HUES48 (cell line): ENCODE measurements around the gene WFDC1.

ENCODE experiments used
- H3K27ac ChIP-seq: one replicate; pipeline ENCODE4 v1.7.0; 2013; ENCODE audit warnings: low read depth, low read length, inconsistent platforms
- H3K27me3 ChIP-seq: 2 replicates; pipeline ENCODE4 v1.6.1; 2013; ENCODE audit warnings: mild to moderate bottlenecking, low read length; ENCODE audit not compliant: control insufficient read depth, insufficient read depth
- H3K36me3 ChIP-seq: 2 replicates; pipeline ENCODE4 v1.6.1; 2013; ENCODE audit warnings: low read length; ENCODE audit not compliant: control insufficient read depth, insufficient read depth
- H3K4me1 ChIP-seq: 2 replicates; pipeline ENCODE4 v1.6.1; 2013; ENCODE audit warnings: mild to moderate bottlenecking, low read length; ENCODE audit not compliant: control insufficient read depth, insufficient read depth
- H3K4me3 ChIP-seq: 2 replicates; pipeline ENCODE4 v1.5.1; 2013; ENCODE audit warnings: mild to moderate bottlenecking, low read depth, low read length
- H3K9ac ChIP-seq: 2 replicates; pipeline ENCODE4 v1.6.1; 2013; ENCODE audit warnings: mild to moderate bottlenecking, low read depth, low read length, moderate library complexity
- H3K9me3 ChIP-seq: 2 replicates; pipeline ENCODE4 v1.6.1; 2013; ENCODE audit warnings: low read length; ENCODE audit not compliant: control insufficient read depth, insufficient read depth

The WFDC1 gene

DNA sequence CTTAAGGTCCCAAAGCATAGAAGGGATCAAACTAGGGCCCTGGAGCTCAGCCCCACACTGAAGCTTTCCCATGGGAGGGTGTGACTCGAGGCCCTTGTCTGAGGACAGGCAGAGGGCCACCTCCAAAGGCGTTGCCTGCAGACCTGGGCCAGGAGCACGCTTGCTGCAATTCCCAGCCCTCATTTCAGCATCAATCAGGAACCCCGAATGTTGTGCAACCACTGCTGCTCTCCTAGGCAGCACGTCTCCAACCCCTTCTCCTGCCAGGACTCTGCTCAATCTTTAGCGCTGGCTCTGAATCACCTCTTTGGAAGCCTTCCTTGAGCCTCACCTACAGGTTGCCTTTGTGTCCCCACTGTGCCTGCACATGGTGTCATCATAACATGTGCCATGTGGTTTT is 59.6 kb downstream of the WFDC1 start:
- Histone ChIP-seq H3K9me3 (no peaks in the 10 kb centered on the region), H3K27ac (no peak overlapping the region), H3K4me3 (no peak overlapping the region), H3K36me3 (no peaks in the 10 kb centered on the region), H3K4me1 (no peaks in the 10 kb centered on the region), H3K9ac (no peak overlapping the region), H3K27me3 (no peaks in the 10 kb centered on the region)

- Histone ChIP-seq H3K9ac (no peak overlapping the region), H3K9me3 (no peaks in the 10 kb centered on the region), H3K27me3 (no peaks in the 10 kb centered on the region), H3K36me3 (no peaks in the 10 kb centered on the region), H3K4me3 (no peak overlapping the region), H3K4me1 (no peaks in the 10 kb centered on the region; the same call in 1 of the 2 replicates), H3K27ac (no peak overlapping the region)
Observed at GRCh38 chr16:84355149-84355548, 60.5 kb downstream of the WFDC1 start.

- Histone ChIP-seq H3K36me3 (no peaks in the 10 kb centered on the region), H3K27ac (no peak overlapping the region), H3K4me3 (no peak overlapping the region), H3K4me1 (no peaks in the 10 kb centered on the region; the same call in 1 of the 2 replicates), H3K9me3 (no peaks in the 10 kb centered on the region), H3K9ac (no peak overlapping the region), H3K27me3 (no peaks in the 10 kb centered on the region)
Observed at GRCh38 chr16:84356176-84356575, 61.5 kb downstream of the WFDC1 start.

- H3K9ac ChIP-seq = no peak overlapping the region
- no peak overlapping the region for H3K27ac ChIP-seq
- no peaks in the 10 kb centered on the region for H3K27me3 ChIP-seq
- no peaks in the 10 kb centered on the region for H3K36me3 ChIP-seq
- H3K4me1 ChIP-seq = no peaks in the 10 kb centered on the region; the same call in 1 of the 2 replicates
- no peak overlapping the region for H3K4me3 ChIP-seq
- H3K9me3 ChIP-seq = no peaks in the 10 kb centered on the region
Observed at GRCh38 chr16:84356591-84357116, 62.0 kb downstream of the WFDC1 start.

- Histone ChIP-seq H3K9ac (no peak overlapping the region), H3K9me3 (no peaks in the 10 kb centered on the region), H3K4me3 (no peak overlapping the region), H3K36me3 (no peaks in the 10 kb centered on the region), H3K27ac (no peak overlapping the region), H3K27me3 (no peaks in the 10 kb centered on the region), H3K4me1 (peaks cover 2% of the 10 kb centered on the region; the same call in 1 of the 2 replicates)
Observed at GRCh38 chr16:84357191-84357651, 62.5 kb downstream of the WFDC1 start.

DNA sequence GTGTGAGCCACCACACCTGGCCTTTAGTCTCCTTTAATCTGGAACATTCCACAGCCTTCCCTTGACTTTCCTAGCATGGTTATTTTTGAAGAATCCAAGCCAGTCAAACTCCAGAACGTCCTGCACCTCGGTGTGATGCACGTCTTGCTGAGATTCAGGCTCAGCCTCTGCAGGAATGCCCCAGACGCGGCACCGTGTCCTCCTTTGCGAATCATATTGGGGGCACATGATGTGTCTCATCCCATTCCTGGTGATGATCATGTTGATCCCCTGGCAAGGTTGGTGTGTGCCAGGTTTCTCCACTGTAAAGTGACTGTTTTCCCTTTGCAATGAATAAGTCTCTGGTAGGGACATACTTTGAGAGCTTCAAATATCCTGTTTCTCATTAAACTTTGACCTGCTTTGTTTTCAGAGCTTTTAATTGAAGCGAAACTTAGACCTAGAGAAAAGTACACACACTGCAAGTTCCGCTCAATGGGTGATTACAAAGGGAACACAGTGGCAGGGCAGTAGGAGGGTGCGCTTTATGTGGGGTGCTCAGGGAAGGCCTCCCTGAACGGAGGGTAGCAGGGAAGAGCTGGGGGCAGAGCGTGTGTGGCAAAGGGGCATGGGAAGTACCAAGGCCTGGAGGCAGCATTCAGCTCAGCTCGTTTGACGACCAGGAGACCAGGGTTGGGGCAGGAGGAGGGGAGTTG is 64.1 kb downstream of the WFDC1 start:
- H3K4me1 ChIP-seq = peaks cover 7% of the 10 kb centered on the region; the same call in 1 of the 2 replicates
- no peaks in the 10 kb centered on the region for H3K27me3 ChIP-seq
- no peak overlapping the region for H3K4me3 ChIP-seq
- H3K27ac ChIP-seq = no peak overlapping the region
- H3K9me3 ChIP-seq = no peaks in the 10 kb centered on the region
- no peak overlapping the region for H3K9ac ChIP-seq
- no peaks in the 10 kb centered on the region for H3K36me3 ChIP-seq

- no peak overlapping the region for H3K9ac ChIP-seq
Observed at GRCh38 chr16:84359326-84359725, 64.6 kb downstream of the WFDC1 start.

GRCh38 chr16:84360170-84360569 is 65.5 kb downstream of the WFDC1 start:
- H3K4me1 ChIP-seq = peaks cover 7% of the 10 kb centered on the region; the same call in 1 of the 2 replicates
- no peak overlapping the region for H3K4me3 ChIP-seq
- no peaks in the 10 kb centered on the region for H3K9me3 ChIP-seq
- no peak overlapping the region for H3K9ac ChIP-seq
- H3K36me3 ChIP-seq = no peaks in the 10 kb centered on the region
- H3K27ac ChIP-seq = no peak overlapping the region
- H3K27me3 ChIP-seq = no peaks in the 10 kb centered on the region

More at GRCh38 chr16:84359326-84359725, 64.6 kb downstream of the WFDC1 start:
- H3K27me3 ChIP-seq = no peaks in the 10 kb centered on the region
- H3K4me3 ChIP-seq = no peak overlapping the region
- H3K36me3 ChIP-seq = no peaks in the 10 kb centered on the region
- no peak overlapping the region for H3K27ac ChIP-seq
- no peaks in the 10 kb centered on the region for H3K9me3 ChIP-seq
- H3K4me1 ChIP-seq = peaks cover 7% of the 10 kb centered on the region; the same call in 1 of the 2 replicates

DNA sequence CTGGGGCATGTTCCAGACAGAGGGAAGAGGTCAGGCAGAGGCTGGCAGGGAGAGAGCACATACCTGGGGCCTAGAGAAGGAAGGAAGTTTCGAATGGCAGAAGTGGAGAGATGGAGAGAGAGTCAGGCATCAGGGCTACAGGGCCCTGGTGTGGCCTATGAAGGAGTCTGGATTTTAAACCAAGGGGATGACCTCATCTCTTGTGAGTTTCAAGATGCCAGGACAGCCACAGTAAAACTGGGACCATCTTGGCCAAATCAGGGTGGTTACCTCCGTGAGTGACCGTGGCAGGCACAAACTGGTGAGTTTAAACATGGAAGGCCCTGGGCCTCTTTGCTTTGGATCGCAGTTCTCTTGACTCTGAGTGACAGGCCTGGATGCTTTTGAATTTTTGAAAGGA is 66.1 kb downstream of the WFDC1 start:
- H3K9me3 ChIP-seq = no peaks in the 10 kb centered on the region
- H3K9ac ChIP-seq = no peak overlapping the region
- H3K4me3 ChIP-seq = no peak overlapping the region
- H3K4me1 ChIP-seq = peaks cover 7% of the 10 kb centered on the region; the same call in 1 of the 2 replicates
- no peak overlapping the region for H3K27ac ChIP-seq
- H3K27me3 ChIP-seq = no peaks in the 10 kb centered on the region
- no peaks in the 10 kb centered on the region for H3K36me3 ChIP-seq

- no peak overlapping the region for H3K9ac ChIP-seq
- H3K27me3 ChIP-seq = no peaks in the 10 kb centered on the region
- no peak overlapping the region for H3K27ac ChIP-seq
- no peaks in the 10 kb centered on the region for H3K36me3 ChIP-seq
- H3K4me3 ChIP-seq = no peak overlapping the region
- no peaks in the 10 kb centered on the region for H3K9me3 ChIP-seq
- H3K4me1 ChIP-seq = peaks cover 7% of the 10 kb centered on the region; the same call in 1 of the 2 replicates
Observed at GRCh38 chr16:84361546-84361945, 66.9 kb downstream of the WFDC1 start.

- Histone ChIP-seq H3K4me1 (peaks cover 7% of the 10 kb centered on the region; the same call in 1 of the 2 replicates), H3K27me3 (peaks cover 7% of the 10 kb centered on the region)
Observed at GRCh38 chr16:84362471-84362941, 67.8 kb downstream of the WFDC1 start.

More at GRCh38 chr16:84362471-84362941, 67.8 kb downstream of the WFDC1 start:
- H3K9me3 ChIP-seq = no peaks in the 10 kb centered on the region
- H3K4me3 ChIP-seq = no peak overlapping the region
- H3K36me3 ChIP-seq = no peaks in the 10 kb centered on the region
- H3K27ac ChIP-seq = no peak overlapping the region
- no peak overlapping the region for H3K9ac ChIP-seq
